IMR-90 (cell line): ENCODE data around the gene RPS26. TPM values are rescaled to one million over a fixed set of nuclear protein-coding genes. Genes with fewer than 3 reads are reported as not detected.

ENCODE experiments used
- ATAC-seq: fragments of 200-7000 bp; cut with Tn5 transposase; 2 replicates; pipeline ENCODE4 v1.9.1; 2020; ENCODE audit warnings: low read depth, mild to moderate bottlenecking, moderate library complexity
- BruUV-seq: library from RNA; stranded (reverse); fragments of 400-500 nt; replicated peaks from 2 replicates; lab custom pipeline; 2021; lab: Mats Ljungman, UMichigan
- CTCF ChIA-PET: fragments of 300-600 bp; formaldehyde crosslinking; extraction: SDS; loops from one replicate; lab custom pipeline; 2021; ENCODE audit warnings: antibody characterized with exemption; lab: Yijun Ruan, JAX
- POLR2A ChIA-PET: fragments of 300-600 bp; sonication (Branson Sonifier 250); formaldehyde crosslinking; loops from one replicate; lab custom pipeline; 2022; ENCODE audit warnings: antibody characterized with exemption; ENCODE audit not compliant: unreplicated experiment; lab: Charles Lee
- DNase-seq: peaks from one replicate; pipeline ENCODE4 v3.0.0; 2013
- H2AFZ ChIP-seq: replicated peaks from 2 replicates; pipeline ENCODE3; 2013; ENCODE audit warnings: low read length, mild to moderate bottlenecking; ENCODE audit not compliant: poor library complexity
- H2AK5ac ChIP-seq: 2 replicates; pipeline ENCODE4 v1.6.1; 2013; ENCODE audit warnings: low read depth, low read length, inconsistent platforms
- H2AK9ac ChIP-seq: replicated peaks from 2 replicates; pipeline ENCODE3; 2013; ENCODE audit warnings: mild to moderate bottlenecking, low read depth, low read length, moderate library complexity; ENCODE audit not compliant: poor library complexity
- H2BK120ac ChIP-seq: 2 replicates; pipeline ENCODE4 v1.6.1; 2013; ENCODE audit warnings: low read depth, low read length, inconsistent platforms
- H2BK15ac ChIP-seq: 3 replicates; pipeline ENCODE4 v1.6.1; 2013; ENCODE audit warnings: low read depth, low read length, inconsistent platforms
- H2BK20ac ChIP-seq: 2 replicates; pipeline ENCODE4 v1.6.1; 2013; ENCODE audit warnings: low read depth, mild to moderate bottlenecking, inconsistent platforms, low read length, moderate library complexity
- H2BK5ac ChIP-seq: 2 replicates; pipeline ENCODE4 v1.6.1; 2013; ENCODE audit warnings: mild to moderate bottlenecking, low read depth, low read length, inconsistent platforms; ENCODE audit not compliant: poor library complexity, severe bottlenecking
- H3K14ac ChIP-seq: replicated peaks from 2 replicates; pipeline ENCODE4 v1.6.1; 2013; ENCODE audit warnings: low read depth, low read length, inconsistent platforms
- H3K18ac ChIP-seq: 2 replicates; pipeline ENCODE4 v1.6.1; 2013; ENCODE audit warnings: low read depth, low read length, control low read depth
- H3K23ac ChIP-seq: 2 replicates; pipeline ENCODE4 v1.6.1; 2013; ENCODE audit warnings: low read depth, low read length, inconsistent platforms
- H3K27ac ChIP-seq: 2 replicates; pipeline ENCODE4 v1.5.1; 2013; ENCODE audit warnings: mild to moderate bottlenecking, control low read depth, low read length; ENCODE audit not compliant: insufficient read depth
- H3K27me3 ChIP-seq: 2 replicates; pipeline ENCODE4 v1.6.1; 2013; ENCODE audit warnings: low read length; ENCODE audit not compliant: control insufficient read depth, insufficient read depth
- H3K36me3 ChIP-seq: 2 replicates; pipeline ENCODE4 v1.6.1; 2013; ENCODE audit warnings: low read length, mixed read lengths; ENCODE audit not compliant: control insufficient read depth, insufficient read depth
- H3K4ac ChIP-seq: 2 replicates; pipeline ENCODE4 v1.6.1; 2013; ENCODE audit warnings: low read depth, low read length, inconsistent platforms
- H3K4me1 ChIP-seq: 2 replicates; pipeline ENCODE4 v1.6.1; 2013; ENCODE audit warnings: low read length, mixed read lengths; ENCODE audit not compliant: control insufficient read depth, insufficient read depth
- H3K4me2 ChIP-seq: 2 replicates; pipeline ENCODE4 v1.6.1; 2013; ENCODE audit warnings: low read depth, mild to moderate bottlenecking, control low read depth, low read length, moderate library complexity
- H3K4me3 ChIP-seq: 2 replicates; pipeline ENCODE4 v1.5.1; 2013; ENCODE audit warnings: low read depth, mild to moderate bottlenecking, control low read depth, low read length, moderate library complexity; ENCODE audit not compliant: insufficient read depth
- H3K56ac ChIP-seq: 2 replicates; pipeline ENCODE4 v1.6.1; 2013; ENCODE audit warnings: low read length, inconsistent platforms; ENCODE audit not compliant: insufficient read depth; ENCODE audit errors: extremely low read depth
- H3K79me1 ChIP-seq, 2 experiments: 2 replicates each; pipeline ENCODE4 v1.6.1; 2013; ENCODE audit warnings: low read length in 2 of 2, inconsistent platforms in 1 of 2, low read depth in 1 of 2
- H3K9ac ChIP-seq: 2 replicates; pipeline ENCODE4 v1.6.1; 2013; ENCODE audit warnings: low read depth, low read length, control low read depth
- H3K9me1 ChIP-seq: 2 replicates; pipeline ENCODE4 v1.6.1; 2013; ENCODE audit warnings: low read length, inconsistent platforms; ENCODE audit not compliant: insufficient read depth
- H3K9me3 ChIP-seq: 2 replicates; pipeline ENCODE4 v1.6.1; 2013; ENCODE audit warnings: low read length; ENCODE audit not compliant: control insufficient read depth, insufficient read depth
- H4K20me1 ChIP-seq: 2 replicates; pipeline ENCODE4 v1.6.1; 2013; ENCODE audit warnings: low read length, inconsistent platforms; ENCODE audit not compliant: insufficient read depth
- H4K5ac ChIP-seq: 2 replicates; pipeline ENCODE4 v1.6.1; 2013; ENCODE audit warnings: mild to moderate bottlenecking, low read depth, low read length, control low read depth
- H4K8ac ChIP-seq, 2 experiments: 2 replicates each; pipeline ENCODE4 v1.6.1; 2013; ENCODE audit warnings: low read depth in 2 of 2, low read length in 2 of 2, control low read depth in 1 of 2, inconsistent platforms in 1 of 2
- H4K91ac ChIP-seq: 2 replicates; pipeline ENCODE4 v1.6.1; 2013; ENCODE audit warnings: low read depth, low read length, inconsistent platforms; ENCODE audit not compliant: insufficient read depth
- BHLHE40 ChIP-seq: fragments of 150-350 bp; IDR thresholded peaks from 2 replicates; pipeline ENCODE4 v1.6.1; 2016; ENCODE audit warnings: mild to moderate bottlenecking, low read depth, low read length
- CEBPB ChIP-seq: IDR thresholded peaks from 2 replicates; pipeline ENCODE4 v1.6.1; 2012; ENCODE audit warnings: low read depth, low read length, improper control_type of control experiment
- MAZ ChIP-seq: IDR thresholded peaks from 2 replicates; pipeline ENCODE4 v1.6.1; 2012; ENCODE audit warnings: low read depth, mild to moderate bottlenecking, low read length, improper control_type of control experiment, moderate library complexity, borderline replicate concordance
- NFE2L2 ChIP-seq: fragments of 150-350 bp; IDR thresholded peaks from 2 replicates; pipeline ENCODE4 v1.6.1; 2016; ENCODE audit warnings: low read depth, mild to moderate bottlenecking, low read length
- POLR2A ChIP-seq: IDR thresholded peaks from 2 replicates; pipeline ENCODE4 v1.6.1; 2012; ENCODE audit warnings: mild to moderate bottlenecking, low read depth, low read length
- RFX5 ChIP-seq: IDR thresholded peaks from 2 replicates; pipeline ENCODE4 v1.8.0; 2012; ENCODE audit warnings: low read depth, mild to moderate bottlenecking, low read length, moderate library complexity
- SMC3 ChIP-seq: fragments of 150-350 bp; IDR thresholded peaks from 2 replicates; pipeline ENCODE4 v1.6.1; 2016; ENCODE audit warnings: low read depth, mild to moderate bottlenecking, antibody characterized with exemption, low read length, moderate library complexity
- WGBS, 2 experiments: methylation state at CpG; one replicate each; pipeline versions ENCODE4 v1.1.5 to v1.1.7; 2013; ENCODE audit warnings: missing lambda C conversion rate in 2 of 2; ENCODE audit not compliant: insufficient read length in 1 of 2; ENCODE audit errors: extremely low coverage in 2 of 2; 5-methylcytosine and 5-hydroxymethylcytosine counted together
- dilution Hi-C: fragments of 300-500 bp; cut with HindIII; formaldehyde crosslinking; loops from one replicate; pipeline ENCODE4 v1.14.3; 2018; ENCODE audit warnings: low sequenced_read_pairs; ENCODE audit not compliant: unreplicated experiment
- in situ Hi-C: fragments of 300-500 bp; cut with MboI; formaldehyde crosslinking; loops from 3 replicates; pipeline ENCODE4 v1.14.3; 2019; ENCODE audit warnings: low sequenced_read_pairs, inconsistent platforms, mixed read lengths
- intact Hi-C: fragments of 100-400 bp; cut with micrococcal nuclease; formaldehyde crosslinking; loops from 2 replicates; pipeline ENCODE4 v1.10.0; 2022
- polyA plus RNA-seq, 3 experiments: library from polyadenylated mRNA; depleted of rRNA; stranded (reverse); fragments of >200 nt; gene quantifications; 2 replicates each; pipeline ENCODE4 v1.2.3, GENCODE V29; 2012; ENCODE audit warnings: low replicate concordance in 1 of 3
- total RNA-seq: library from RNA; depleted of rRNA; stranded (reverse); fragments of >200 nt; gene quantifications from 2 replicates; pipeline ENCODE4 v1.2.3, GENCODE V29; 2012
- TF ChIP-seq, protein P1 (sequence below): conservative IDR thresholded peaks from 2 replicates; pipeline ENCODE4 v1.5.1; 2012; ENCODE audit warnings: mild to moderate bottlenecking, low read depth, low read length, improper control_type of control experiment

The RPS26 gene
- total and polyA plus RNA-seq, 2 of the 4 experiments (the other 2 are of a cell fraction) = 307 to 1,824 TPM

DNA sequence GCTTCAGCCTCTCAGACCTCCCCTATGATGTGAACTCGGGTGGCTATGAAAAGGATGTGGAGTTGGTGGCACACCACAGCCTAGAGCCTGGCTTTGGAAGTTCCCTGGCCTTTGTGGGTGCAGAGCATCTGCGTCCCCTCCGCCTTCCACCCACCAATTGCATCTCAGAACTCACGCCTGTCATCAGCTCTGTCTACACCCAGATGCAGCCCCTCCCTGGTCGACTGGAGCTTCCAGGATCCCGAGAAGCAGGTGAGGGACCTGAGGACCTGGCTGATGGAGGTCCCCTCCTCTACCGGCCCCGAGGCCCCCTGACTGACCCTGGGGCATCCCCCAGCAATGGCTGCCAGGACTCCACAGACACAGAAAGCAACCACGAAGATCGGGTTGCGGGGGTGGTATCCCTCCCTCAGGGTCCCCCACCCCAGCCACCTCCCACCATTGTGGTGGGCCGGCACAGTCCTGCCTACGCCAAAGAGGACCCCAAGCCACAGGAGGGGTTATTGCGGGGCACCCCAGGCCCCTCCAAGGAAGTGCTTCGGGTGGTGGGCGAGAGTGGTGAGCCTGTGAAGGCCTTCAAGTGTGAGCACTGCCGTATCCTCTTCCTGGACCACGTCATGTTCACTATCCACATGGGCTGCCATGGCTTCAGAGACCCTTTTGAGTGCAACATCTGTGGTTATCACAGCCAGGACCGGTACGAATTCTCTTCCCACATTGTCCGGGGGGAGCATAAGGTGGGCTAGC is 7.0 kb upstream of the RPS26 start:
- Histone ChIP-seq H3K27me3 (no peaks in the 10 kb centered on the region), H3K23ac (no peak overlapping the region), H3K79me1 (no peaks in the 10 kb centered on the region), H3K4ac (no peak overlapping the region), H3K9me1 (no peaks in the 10 kb centered on the region), H4K20me1 (no peaks in the 10 kb centered on the region), H3K9me3 (no peaks in the 10 kb centered on the region), H2BK20ac (no peak overlapping the region), H3K14ac (no peak overlapping the region), H2AK9ac (no peak overlapping the region), H4K91ac (no peak overlapping the region), H2BK15ac (no peak overlapping the region), H3K4me2 (no peak overlapping the region), H3K18ac (no peak overlapping the region), H3K9ac (no peak overlapping the region), H3K56ac (no peak overlapping the region), H3K27ac (no peak overlapping the region), H3K4me3 (no peak overlapping the region), H2BK120ac (no peak overlapping the region), H3K4me1 (no peaks in the 10 kb centered on the region), H3K36me3 (peaks cover 32% of the 10 kb centered on the region), H2AK5ac (no peak overlapping the region), H4K8ac (no peak overlapping the region), H2BK5ac (no peak overlapping the region), H4K5ac (no peak overlapping the region), H2AFZ (no peak overlapping the region)
- ATAC-seq (no peak), DNase-seq (no peak)
- dilution Hi-C loops = no loop called here
- CTCF ChIA-PET = no interaction called here
- BruUV-seq = no TSS peak
- intact Hi-C loops = no loop called here
- TF ChIP-seq BHLHE40 = no peak
- TF ChIP-seq, protein P1, sequence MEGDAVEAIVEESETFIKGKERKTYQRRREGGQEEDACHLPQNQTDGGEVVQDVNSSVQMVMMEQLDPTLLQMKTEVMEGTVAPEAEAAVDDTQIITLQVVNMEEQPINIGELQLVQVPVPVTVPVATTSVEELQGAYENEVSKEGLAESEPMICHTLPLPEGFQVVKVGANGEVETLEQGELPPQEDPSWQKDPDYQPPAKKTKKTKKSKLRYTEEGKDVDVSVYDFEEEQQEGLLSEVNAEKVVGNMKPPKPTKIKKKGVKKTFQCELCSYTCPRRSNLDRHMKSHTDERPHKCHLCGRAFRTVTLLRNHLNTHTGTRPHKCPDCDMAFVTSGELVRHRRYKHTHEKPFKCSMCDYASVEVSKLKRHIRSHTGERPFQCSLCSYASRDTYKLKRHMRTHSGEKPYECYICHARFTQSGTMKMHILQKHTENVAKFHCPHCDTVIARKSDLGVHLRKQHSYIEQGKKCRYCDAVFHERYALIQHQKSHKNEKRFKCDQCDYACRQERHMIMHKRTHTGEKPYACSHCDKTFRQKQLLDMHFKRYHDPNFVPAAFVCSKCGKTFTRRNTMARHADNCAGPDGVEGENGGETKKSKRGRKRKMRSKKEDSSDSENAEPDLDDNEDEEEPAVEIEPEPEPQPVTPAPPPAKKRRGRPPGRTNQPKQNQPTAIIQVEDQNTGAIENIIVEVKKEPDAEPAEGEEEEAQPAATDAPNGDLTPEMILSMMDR = no peak
- TF ChIP-seq RFX5 = no peak
- TF ChIP-seq MAZ = no peak
- TF ChIP-seq NFE2L2 = no peak
- TF ChIP-seq CEBPB = no peak
- no peak for TF ChIP-seq POLR2A
- TF ChIP-seq SMC3 = no peak
- in situ Hi-C loops = loop anchor here (5.0 kb wide), 1 partner anchor 37 kb away; the partner anchor contains the start of gene SUOX
- POLR2A ChIA-PET = no interaction called here
- WGBS, 2 experiments = 100% methylated on average over 3 of the region's 21 CpGs; no CpG with 5 or more reads in 1 of the 2 experiments
